ENCODE measurements around the gene GPR157. TPM values are rescaled to one million over a fixed set of nuclear protein-coding genes. Genes with fewer than 3 reads are reported as not detected.
"Not testable (repeated sequence)": the region's sequence is repeated elsewhere in the genome, so short reads cannot be mapped to it uniquely, and the experiment has no call there.

Gene GPR157, protein sequence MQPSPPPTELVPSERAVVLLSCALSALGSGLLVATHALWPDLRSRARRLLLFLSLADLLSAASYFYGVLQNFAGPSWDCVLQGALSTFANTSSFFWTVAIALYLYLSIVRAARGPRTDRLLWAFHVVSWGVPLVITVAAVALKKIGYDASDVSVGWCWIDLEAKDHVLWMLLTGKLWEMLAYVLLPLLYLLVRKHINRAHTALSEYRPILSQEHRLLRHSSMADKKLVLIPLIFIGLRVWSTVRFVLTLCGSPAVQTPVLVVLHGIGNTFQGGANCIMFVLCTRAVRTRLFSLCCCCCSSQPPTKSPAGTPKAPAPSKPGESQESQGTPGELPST
- total RNA-seq = 4.3 and 4.9 TPM in 2 replicates

GRCh38 chr1:9128520-9129265 is at the start of gene GPR157:
TSS of gene GPR157 (minus strand) at chr1:9129102. CDS start at chr1:9129027, 75 bp downstream.
- intact Hi-C loops (cut with micrococcal nuclease) = loop anchor here (1.0 kb wide), 1 partner anchor 106 kb away; the partner anchor contains the start of gene H6PD

GRCh38 chr1:9174762-9175161 is 45.9 kb upstream of the GPR157 start:
- intact Hi-C loops (cut with micrococcal nuclease) = no loop called here

GRCh38 chr1:9174243-9174642 is 45.3 kb upstream of the GPR157 start:
- intact Hi-C loops (cut with micrococcal nuclease) = no loop called here

DNA sequence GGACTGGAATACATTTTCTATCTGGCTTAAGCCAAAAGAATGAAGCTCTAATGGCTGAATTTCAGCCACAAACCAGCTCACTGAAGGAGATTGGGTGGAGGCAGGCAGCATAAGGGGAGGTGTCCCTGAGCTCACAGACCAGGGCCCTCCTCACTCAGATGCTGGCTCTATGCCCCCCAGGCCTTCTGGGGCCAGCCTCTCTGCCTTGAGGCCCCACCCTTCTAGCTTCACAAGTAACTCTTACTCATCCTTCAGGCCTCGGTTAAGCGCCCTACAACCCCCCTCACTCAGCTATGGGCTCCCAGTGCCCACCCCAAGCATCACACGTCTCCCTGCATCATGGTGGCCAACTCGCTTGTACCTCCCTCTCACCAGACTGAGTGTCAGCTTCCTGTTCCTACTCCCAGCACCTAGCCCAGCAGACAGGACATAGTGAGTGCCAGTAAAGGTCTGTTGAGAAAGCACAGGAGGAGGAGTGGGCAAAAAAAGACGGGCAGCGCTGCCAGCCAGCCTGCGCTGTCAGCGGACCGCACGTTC is 40.8 kb upstream of the GPR157 start:
- intact Hi-C loops (cut with micrococcal nuclease) = no loop called here

DNA sequence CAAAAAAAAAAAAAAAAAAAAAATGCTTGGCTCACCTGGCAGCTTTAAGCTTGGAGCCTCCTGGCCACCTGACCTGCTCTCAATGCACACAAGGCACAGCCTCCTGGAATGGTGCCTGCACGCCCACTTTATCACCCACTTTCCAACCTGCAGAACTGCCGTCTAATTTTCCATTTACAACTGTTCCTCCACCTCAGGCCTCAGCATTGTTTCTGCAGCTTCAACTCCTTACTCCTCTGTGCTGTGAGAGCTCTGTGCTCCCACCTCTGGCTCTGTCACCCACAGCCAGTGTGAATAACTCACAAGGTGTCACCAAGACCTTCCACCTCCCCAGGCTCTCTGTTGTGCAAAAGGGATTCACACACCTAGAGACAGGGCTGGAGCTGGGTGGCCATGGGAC is 38.7 kb upstream of the GPR157 start:
- intact Hi-C loops (cut with micrococcal nuclease) = no loop called here

DNA sequence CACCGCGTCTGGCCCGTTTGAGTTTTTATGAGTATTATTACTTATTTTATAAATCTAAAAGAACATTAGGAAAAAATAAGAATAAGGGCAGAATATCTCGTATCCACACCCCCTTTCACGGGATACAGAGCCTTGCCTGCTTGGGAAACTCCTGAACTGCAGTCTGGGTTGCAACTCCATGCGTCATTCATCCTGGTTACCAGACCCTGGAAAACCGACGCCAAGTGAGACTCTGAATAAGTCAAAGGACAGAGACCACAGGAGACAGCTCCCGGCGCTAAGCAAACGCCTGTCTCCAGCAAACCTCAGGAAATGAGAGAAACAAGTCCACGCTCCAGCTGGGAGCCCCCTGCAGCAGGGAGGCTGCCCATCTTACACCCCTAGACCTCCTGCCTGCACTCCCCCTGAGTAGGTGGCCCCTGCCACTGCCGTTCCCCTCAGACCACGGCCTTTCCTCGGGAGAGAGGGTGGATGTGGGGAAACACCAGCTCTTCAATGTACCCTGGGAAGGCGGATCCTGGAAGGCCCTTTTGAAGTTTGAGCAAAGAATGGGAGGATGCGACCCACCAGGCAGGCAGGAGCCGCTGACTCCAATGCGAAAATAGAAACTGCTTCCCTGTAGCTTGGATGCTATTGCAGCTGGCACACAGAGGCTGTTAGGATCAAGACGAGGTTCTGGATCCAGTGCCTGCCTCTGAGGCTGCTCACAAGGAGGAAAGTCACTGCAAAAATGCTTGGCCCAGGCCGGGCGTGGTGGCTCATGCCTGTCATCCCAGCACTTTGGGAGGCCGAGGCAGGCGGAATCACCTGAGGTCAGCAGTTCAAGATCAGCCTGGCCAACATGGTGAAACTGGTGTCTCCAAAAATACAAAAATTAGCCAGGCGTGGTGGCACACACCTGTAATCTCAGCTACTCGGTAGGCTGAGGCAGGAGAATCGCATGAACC is 37.7 kb upstream of the GPR157 start:
- intact Hi-C loops (cut with micrococcal nuclease) = no loop called here

DNA sequence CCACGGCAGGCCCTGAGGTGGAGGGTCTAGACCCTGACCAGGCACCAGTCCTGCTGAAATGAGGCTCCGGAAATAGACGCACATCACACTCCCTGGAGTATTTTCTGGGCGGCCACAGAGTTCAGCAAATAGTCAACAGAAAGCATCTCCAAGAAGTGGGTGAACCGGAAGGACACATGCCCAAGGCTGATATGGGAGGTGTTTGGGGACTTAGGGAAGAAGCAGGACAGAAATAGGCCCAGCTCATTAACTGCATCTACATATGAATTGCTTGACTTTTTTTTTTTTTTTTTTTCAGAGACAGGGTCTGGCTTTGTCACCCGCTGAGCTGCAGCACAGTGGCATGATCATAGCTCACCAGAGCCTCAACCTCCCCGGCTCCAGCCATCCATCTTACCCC is 36.5 kb upstream of the GPR157 start:
- intact Hi-C loops (cut with micrococcal nuclease) = no loop called here

DNA sequence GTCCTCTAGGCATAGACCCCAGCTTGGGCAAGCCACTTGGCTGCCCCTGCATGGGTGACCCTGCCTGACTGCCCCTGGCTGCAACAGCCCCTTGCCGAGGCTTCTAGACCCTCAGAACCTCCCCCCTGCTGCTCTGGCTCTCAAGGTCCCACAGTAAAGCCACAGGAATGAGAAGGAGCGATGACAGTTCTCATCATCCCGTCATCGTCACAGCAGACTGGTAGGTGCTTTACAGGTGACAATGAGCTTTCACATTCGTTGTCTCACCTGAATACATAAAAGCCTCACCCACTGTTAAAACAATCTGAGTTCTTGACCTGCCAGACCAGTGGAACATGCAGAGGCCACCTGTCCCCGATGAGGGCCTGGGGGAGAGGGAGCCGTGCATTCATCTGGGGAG is 36.0 kb upstream of the GPR157 start:
- intact Hi-C loops (cut with micrococcal nuclease) = no loop called here

DNA sequence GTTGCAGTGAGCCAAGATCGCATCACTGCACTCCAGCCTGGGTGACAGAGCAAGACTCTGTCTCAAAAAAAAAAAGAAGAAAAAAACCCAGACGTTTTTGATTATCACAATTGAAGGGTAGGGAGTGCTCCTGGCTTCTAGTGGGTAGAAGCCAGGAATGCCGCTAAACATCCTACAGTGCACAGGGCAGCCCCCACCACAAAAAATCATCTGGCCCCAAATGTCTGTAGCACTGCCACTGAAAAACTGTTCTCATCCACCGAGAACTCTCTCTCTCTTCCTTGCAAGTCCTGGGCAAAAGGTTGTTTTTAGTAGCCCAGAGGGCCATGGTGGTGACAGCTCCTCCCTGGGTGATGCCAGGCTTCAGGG is 35.6 kb upstream of the GPR157 start:
- intact Hi-C loops (cut with micrococcal nuclease) = no loop called here

DNA sequence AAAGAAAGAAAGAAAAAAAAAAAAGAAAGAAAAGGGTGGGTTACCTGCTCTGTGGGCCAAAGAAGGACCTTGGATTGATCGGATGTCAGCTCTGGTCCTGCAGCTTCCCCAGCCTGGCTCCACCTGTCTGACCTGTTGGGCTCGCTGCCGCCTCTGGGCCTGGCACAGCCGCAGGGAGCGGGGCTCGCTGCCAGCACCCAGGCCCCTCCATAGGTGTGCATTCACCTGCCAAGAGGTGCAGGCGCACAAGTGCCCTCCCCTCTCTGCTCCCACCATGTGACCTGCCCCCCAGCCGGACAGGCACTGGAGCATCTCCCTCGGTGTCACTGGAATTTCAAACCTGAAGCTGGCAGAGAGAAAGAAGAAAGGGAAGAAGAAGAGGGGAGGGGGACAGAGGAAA is 33.1 kb upstream of the GPR157 start:
- intact Hi-C loops (cut with micrococcal nuclease) = no loop called here

- intact Hi-C loops (cut with micrococcal nuclease) = no loop called here
These were observed 32.4 kb upstream of the GPR157 start for GRCh38 chr1:9161342-9161741.

DNA sequence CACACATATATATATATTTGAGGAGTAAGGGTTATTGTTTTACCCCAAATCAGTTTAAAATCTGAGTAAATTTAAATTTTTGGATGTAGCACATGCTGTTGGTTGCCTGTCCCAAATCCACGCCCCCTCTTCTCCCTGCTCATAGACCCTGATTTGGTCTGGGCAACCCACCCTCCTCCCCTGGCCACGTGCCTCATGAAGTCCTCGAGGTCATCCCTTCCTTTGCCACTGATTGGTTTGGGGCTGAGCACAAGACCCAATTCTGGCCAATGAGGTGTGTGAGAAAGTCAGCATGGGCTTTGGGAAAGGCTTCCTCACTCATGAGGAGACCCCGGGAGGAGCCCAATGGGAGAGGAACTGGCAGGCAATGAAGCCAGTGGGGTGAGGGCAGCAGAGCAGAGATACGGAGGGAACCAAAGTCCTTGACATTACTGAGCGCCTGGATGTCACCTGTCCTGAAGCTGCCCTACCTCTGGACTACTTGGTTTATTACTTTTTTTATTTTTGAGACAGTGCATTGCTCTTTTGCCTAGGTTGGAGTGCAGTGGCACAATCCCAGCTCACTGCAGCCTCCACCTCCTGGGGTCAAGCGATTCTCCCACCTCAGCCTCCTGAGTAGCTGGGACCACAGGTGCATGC is 31.3 kb upstream of the GPR157 start:
- intact Hi-C loops (cut with micrococcal nuclease) = no loop called here

DNA sequence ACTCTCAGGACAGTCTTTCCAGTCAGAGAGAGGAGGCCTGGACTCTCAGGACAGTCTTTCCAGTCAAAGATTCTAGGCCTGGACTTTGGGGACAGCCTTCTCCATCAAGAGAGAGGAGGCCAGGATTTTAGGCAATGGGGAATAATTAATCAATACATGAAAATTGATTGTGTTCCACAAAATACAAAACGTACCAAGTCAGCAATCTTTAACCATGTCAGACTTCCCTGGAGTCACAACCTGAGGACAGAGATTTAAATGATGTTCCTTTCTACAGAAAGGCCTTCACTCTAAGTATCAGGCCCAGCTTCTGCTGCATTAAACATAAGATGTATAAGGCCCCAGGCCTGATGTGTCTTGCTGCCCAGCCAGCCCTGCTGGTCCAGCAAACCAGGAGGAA is 27.0 kb upstream of the GPR157 start:
- intact Hi-C loops (cut with micrococcal nuclease) = no loop called here

GRCh38 chr1:9155405-9155804 is 26.5 kb upstream of the GPR157 start:
- intact Hi-C loops (cut with micrococcal nuclease) = not testable (repeated sequence)

- intact Hi-C loops (cut with micrococcal nuclease) = no loop called here
These were observed 24.2 kb upstream of the GPR157 start for GRCh38 chr1:9153152-9153551.

GRCh38 chr1:9152535-9152934 is 23.6 kb upstream of the GPR157 start:
- intact Hi-C loops (cut with micrococcal nuclease) = no loop called here

DNA sequence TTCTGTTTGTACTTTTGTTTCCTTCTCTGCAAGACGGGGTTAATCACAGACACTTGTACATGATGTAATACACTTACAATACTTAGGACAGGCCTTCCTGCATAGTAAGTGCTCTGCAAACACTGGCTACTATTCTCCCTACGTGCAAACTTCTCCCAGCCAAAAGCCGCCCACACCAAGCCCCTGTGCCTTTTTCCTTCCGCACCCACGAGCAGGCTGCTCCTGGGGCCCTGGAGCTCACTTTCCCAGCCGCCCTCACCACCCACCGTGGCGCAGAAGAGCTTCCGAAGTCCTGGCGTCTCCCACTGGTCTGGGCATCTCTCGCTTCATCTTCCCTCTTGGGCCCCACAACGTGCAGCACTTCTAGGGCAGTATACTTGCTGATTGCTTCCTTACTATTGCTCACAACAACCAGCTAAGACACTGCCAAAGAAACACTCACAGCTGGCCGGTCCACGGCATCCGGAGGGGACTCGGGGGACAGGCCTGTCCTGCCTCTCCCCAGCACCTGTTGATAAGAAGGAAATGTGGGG is 22.5 kb upstream of the GPR157 start:
- intact Hi-C loops (cut with micrococcal nuclease) = no loop called here

DNA sequence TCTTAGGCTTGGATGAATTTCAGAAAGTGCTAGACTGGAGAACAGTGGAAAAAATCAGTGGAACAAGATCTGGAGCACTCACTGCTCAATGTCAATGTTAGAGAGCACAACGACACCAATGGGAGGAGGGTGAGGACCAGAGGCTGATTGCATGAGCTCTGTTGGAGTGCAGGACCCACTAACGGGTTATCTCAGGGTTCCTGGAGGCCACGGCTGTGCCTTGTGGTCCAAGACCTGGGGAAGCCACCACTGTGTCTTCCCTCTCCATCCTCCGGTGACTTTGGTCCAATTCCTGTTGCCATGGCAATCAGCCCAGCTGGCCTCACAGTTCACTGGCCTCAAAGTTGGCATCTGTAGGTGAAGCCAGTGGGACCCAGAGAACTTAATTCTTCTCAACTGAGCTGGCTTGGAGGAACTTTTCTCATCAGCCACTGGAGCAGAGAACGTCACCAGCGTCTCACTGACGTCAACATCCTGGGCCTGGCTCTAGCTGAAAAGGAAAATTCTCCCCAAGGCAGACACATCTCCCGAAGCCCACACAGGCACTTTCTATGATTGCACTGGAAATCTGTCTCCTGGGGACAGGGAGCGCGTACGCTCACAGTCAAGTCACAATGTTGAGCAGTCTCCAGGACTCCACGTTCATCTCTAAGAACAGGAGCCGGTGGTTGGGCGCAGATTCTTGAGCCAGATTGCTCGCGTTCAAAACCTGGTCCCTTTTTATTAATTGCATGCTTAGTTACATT is 21.9 kb upstream of the GPR157 start:
- intact Hi-C loops (cut with micrococcal nuclease) = no loop called here

GRCh38 chr1:9149837-9150581 is 21.1 kb upstream of the GPR157 start:
- intact Hi-C loops (cut with micrococcal nuclease) = no loop called here
